Spleen (tissue), 11 donors: ENCODE measurements around the gene MAP3K14. TPM values are rescaled to one million over a fixed set of nuclear protein-coding genes. Genes with fewer than 3 reads are reported as not detected.

Source experiments
- DNase-seq: peaks from one replicate; pipeline ENCODE4 v3.0.0-alpha.2; 2020
- H3K27ac ChIP-seq, 8 donors: fragments of 200-600 bp; sonication (generic) in 7 of 8; 1 replicate in 4 of 8; 2 replicates in 4 of 8; pipeline versions ENCODE4 v1.5.0 to v1.8.0; 2016 to 2021; ENCODE audit warnings: inconsistent platforms in 4 of 8, mild to moderate bottlenecking in 4 of 8, moderate library complexity in 1 of 8
- H3K27me3 ChIP-seq, 7 donors: fragments of 200-600 bp; sonication (generic) in 6 of 7; replicated peaks in 1 of 7; 1 replicate in 4 of 7; 2 replicates in 3 of 7; pipeline versions ENCODE4 v1.5.0 to v1.8.0; 2016 to 2021; ENCODE audit warnings: inconsistent platforms in 3 of 7, mild to moderate bottlenecking in 1 of 7
- H3K36me3 ChIP-seq, 6 donors: fragments of 200-600 bp; sonication (generic) in 5 of 6; 1 replicate in 4 of 6; 2 replicates in 2 of 6; pipeline versions ENCODE4 v1.5.0 to v1.8.0; 2016 to 2021; ENCODE audit warnings: inconsistent platforms in 2 of 6
- H3K4me1 ChIP-seq, 6 donors: fragments of 200-600 bp; sonication (generic) in 5 of 6; 1 replicate in 3 of 6; 2 replicates in 3 of 6; pipeline versions ENCODE4 v1.5.0 to v1.8.0; 2016 to 2021; ENCODE audit warnings: inconsistent platforms in 3 of 6
- H3K4me3 ChIP-seq, 8 donors: fragments of 200-600 bp; sonication (generic) in 7 of 8; 1 replicate in 4 of 8; 2 replicates in 4 of 8; pipeline versions ENCODE4 v1.5.0 to v1.8.0; 2016 to 2021; ENCODE audit warnings: inconsistent platforms in 4 of 8, mild to moderate bottlenecking in 4 of 8, moderate library complexity in 2 of 8
- H3K9me3 ChIP-seq, 8 donors: fragments of 200-600 bp; sonication (generic) in 7 of 8; 1 replicate in 4 of 8; 2 replicates in 4 of 8; pipeline versions ENCODE4 v1.5.0 to v1.8.0; 2016 to 2021; ENCODE audit warnings: inconsistent platforms in 4 of 8
- CTCF ChIP-seq, 11 experiments: fragments of 200-600 bp in 7 of 11; fragments of 450-650 bp in 4 of 11; sonication (generic) in 4 of 11; IDR thresholded peaks in 8 of 11; conservative IDR thresholded peaks in 3 of 11; 1 replicate in 7 of 11; 2 replicates in 4 of 11; pipeline versions ENCODE4 v1.4.0 to v1.8.0; 2016 to 2021; ENCODE audit warnings: antibody characterized with exemption in 11 of 11, inconsistent platforms in 4 of 11, mild to moderate bottlenecking in 1 of 11
- POLR2A ChIP-seq, 3 donors: fragments of 450-650 bp; IDR thresholded peaks; one replicate each; pipeline ENCODE4 v1.5.1; 2017; ENCODE audit warnings: antibody characterized with exemption in 3 of 3, mild to moderate bottlenecking in 1 of 3
- POLR2AphosphoS5 ChIP-seq, 3 donors: sonication (generic); formaldehyde crosslinking; IDR thresholded peaks; one replicate each; pipeline ENCODE4 v1.5.1; 2017; ENCODE audit warnings: antibody characterized with exemption in 3 of 3
- WGBS, 5 donors: extraction: QIAGEN DNeasy Blood & Tissue Kit in 3 of 5; methylation state at CpG; one replicate each; pipeline versions ENCODE4 v1.1.5 to v1.1.7; 2013 to 2018; 5-methylcytosine and 5-hydroxymethylcytosine counted together
- intact Hi-C: fragments of 100-400 bp; cut with DNase I; formaldehyde crosslinking; loops from one replicate; pipeline ENCODE4 v1.15.0; 2023; ENCODE audit warnings: low total_unique reads
- polyA plus RNA-seq, 3 donors: library from polyadenylated mRNA; stranded (reverse); fragments of 200-250 nt; gene quantifications; one replicate each; pipeline ENCODE4 v1.2.1, GENCODE V29; 2013
- total RNA-seq, 7 donors: library from RNA; depleted of rRNA in 3 of 7; stranded (reverse); fragments of >200 nt in 3 of 7; fragmentation: NEBNext Ultra II Directional in 4 of 7; extraction: Animal tissue kit (Norgen Biotek cat#: 25700) in 4 of 7; gene quantifications; one replicate each; pipeline versions ENCODE4 v1.1.0 to v1.2.1, GENCODE V29; 2016 to 2021
- donor health status: healthy with polysubstance abuse.
- donor health status: DM: no; HTN: no; CAD: no; lungs with moderate emphysema.
- donor health status: DM: no; HTN: no; CAD: no.
- donor health status: Bipolar disorder and iron deficiency.
- donor health status: healthy.
- donor health status: DM: no; HTN: no; CAD: no.
- donor health status: DM: yes; HTN: yes; CAD: no.

MAP3K14 gene
- total and polyA plus RNA-seq, 10 donors, result 17.3 to 36.3 (median 28.0) TPM

GRCh38 chr17:45299361-45299760, 17.5 kb downstream of the MAP3K14 start:
- H3K27ac ChIP-seq, result peak overlapping the region in 5 of 8 donors; percentile 17 to 68 (median 47)
- no peak overlapping the region for H3K4me3 ChIP-seq
- no peaks in the 10 kb centered on the region for H3K27me3 ChIP-seq
- no peaks in the 10 kb centered on the region for H3K9me3 ChIP-seq
- TF ChIP-seq CTCF (IDR thresholded peaks at IDR 0.05 in 8 of 11, conservative IDR thresholded peaks at IDR 0.05 in 3 of 11) (no peak), POLR2AphosphoS5 (IDR thresholded peaks at IDR 0.05) (no peak)
- peaks cover 0 to 5% (median 0%) of the 10 kb centered on the region in 6 donors for H3K36me3 ChIP-seq
- 47 to 70% (median 57%) methylated on average over 2 of the region's 2 CpGs for WGBS, 5 donors
- no peak for DNase-seq
- peaks cover 60 to 100% (median 95%) of the 10 kb centered on the region in 6 donors for H3K4me1 ChIP-seq
- intact Hi-C loops, result no loop called here

GRCh38 chr17:45298546-45299285, 18.1 kb downstream of the MAP3K14 start:
- intact Hi-C loops, result no loop called here
- TF ChIP-seq POLR2AphosphoS5 (IDR thresholded peaks at IDR 0.05) (peak in 1 of 3 donors; percentile 16), CTCF (IDR thresholded peaks at IDR 0.05 in 8 of 11, conservative IDR thresholded peaks at IDR 0.05 in 3 of 11) (no peak), POLR2A (IDR thresholded peaks at IDR 0.05) (no peak)
- DNase-seq, result no peak
- Histone ChIP-seq H3K36me3 (peaks cover 0 to 5% (median 0%) of the 10 kb centered on the region in 6 donors), H3K4me3 (no peak overlapping the region), H3K27ac (peak overlapping the region in 6 of 8 donors; percentile 17 to 68 (median 46)), H3K27me3 (no peaks in the 10 kb centered on the region), H3K9me3 (no peaks in the 10 kb centered on the region), H3K4me1 (peaks cover 66 to 100% (median 97%) of the 10 kb centered on the region in 6 donors)
- 75 to 88% (median 83%) methylated on average over 8 of the region's 8 CpGs for whole genome bisulfite sequencing, 5 donors

GRCh38 chr17:45296833-45297124, 20.0 kb downstream of the MAP3K14 start:
- TF ChIP-seq POLR2A (IDR thresholded peaks at IDR 0.05) (no peak), POLR2AphosphoS5 (IDR thresholded peaks at IDR 0.05) (no peak), CTCF (IDR thresholded peaks at IDR 0.05 in 8 of 11, conservative IDR thresholded peaks at IDR 0.05 in 3 of 11) (no peak)
- Histone ChIP-seq H3K4me1 (peaks cover 66 to 100% (median 97%) of the 10 kb centered on the region in 6 donors), H3K9me3 (no peaks in the 10 kb centered on the region), H3K27me3 (no peaks in the 10 kb centered on the region), H3K36me3 (peaks cover 0 to 7% (median 2%) of the 10 kb centered on the region in 6 donors), H3K4me3 (no peak overlapping the region), H3K27ac (peak overlapping the region in 6 of 8 donors; percentile 52 to 80 (median 63))
- intact Hi-C loops, result no loop called here
- 62 to 83% (median 68%) methylated on average over 1 of the region's 1 CpG for WGBS, 5 donors
- no peak for DNase-seq

GRCh38 chr17:45296003-45296832, 20.6 kb downstream of the MAP3K14 start:
- Histone ChIP-seq H3K27ac (peak overlapping the region; percentile 41 to 80 (median 60)), H3K27me3 (no peaks in the 10 kb centered on the region), H3K36me3 (peaks cover 0 to 7% (median 2%) of the 10 kb centered on the region in 6 donors), H3K4me1 (peaks cover 66 to 100% (median 97%) of the 10 kb centered on the region in 6 donors), H3K4me3 (peak overlapping the region in 1 of 8 donors; percentile 5), H3K9me3 (no peaks in the 10 kb centered on the region)
- intact Hi-C loops, result no loop called here
- TF ChIP-seq POLR2AphosphoS5 (IDR thresholded peaks at IDR 0.05) (peak in 1 of 3 donors; percentile 55), POLR2A (IDR thresholded peaks at IDR 0.05) (no peak), CTCF (IDR thresholded peaks at IDR 0.05 in 8 of 11, conservative IDR thresholded peaks at IDR 0.05 in 3 of 11) (peak in 3 of 11 experiments; percentile 12 to 25 (median 13))
- 51 to 62% (median 58%) methylated on average over 7 of the region's 7 CpGs for WGBS, 5 donors
- DNase-seq, result peak; percentile 85
